DOHH2 (cell line): ENCODE results near the gene RSPO1.
A peak's percentile ranks its signal among the peaks of the same experiment; 100 is the strongest.

Source experiments
- H3F3A ChIP-seq: fragments of 200-600 bp; sonication (generic), shearing (Covaris generic); 2 replicates; pipeline ENCODE4 v1.6.0; 2016; ENCODE audit warnings: antibody characterized with exemption, mild to moderate bottlenecking; ENCODE audit not compliant: control insufficient read depth, insufficient read depth
- H3K27ac ChIP-seq: fragments of 200-600 bp; sonication (generic); 2 replicates; pipeline ENCODE4 v1.5.1; 2014; ENCODE audit warnings: low read depth, mild to moderate bottlenecking, low read length, moderate library complexity
- H3K27me3 ChIP-seq: fragments of 200-600 bp; sonication (generic); 2 replicates; pipeline ENCODE4 v1.6.1; 2014; ENCODE audit warnings: mild to moderate bottlenecking, low read length, mixed read lengths; ENCODE audit not compliant: control insufficient read depth
- H3K36me3 ChIP-seq: fragments of 200-600 bp; sonication (generic); 2 replicates; pipeline ENCODE4 v1.6.1; 2014; ENCODE audit warnings: mild to moderate bottlenecking, low read length, moderate library complexity, mixed read lengths; ENCODE audit not compliant: control insufficient read depth
- H3K4me1 ChIP-seq: fragments of 200-600 bp; sonication (generic); 2 replicates; pipeline ENCODE4 v1.6.1; 2014; ENCODE audit warnings: mild to moderate bottlenecking, low read length, mixed read lengths; ENCODE audit not compliant: control insufficient read depth
- H3K4me2 ChIP-seq: fragments of 200-600 bp; sonication (generic); 2 replicates; pipeline ENCODE4 v1.6.0; 2014; ENCODE audit warnings: mild to moderate bottlenecking, low read length, moderate library complexity
- H3K4me3 ChIP-seq: fragments of 200-600 bp; sonication (generic); 2 replicates; pipeline ENCODE4 v1.5.1; 2014; ENCODE audit warnings: mild to moderate bottlenecking, low read length, mixed read lengths
- H3K79me2 ChIP-seq: fragments of 200-600 bp; sonication (generic); 2 replicates; pipeline ENCODE4 v1.6.1; 2014; ENCODE audit warnings: mild to moderate bottlenecking, low read length, mixed read lengths; ENCODE audit not compliant: control insufficient read depth
- H3K9me2 ChIP-seq: fragments of 200-600 bp; sonication (generic); replicated peaks from 2 replicates; pipeline ENCODE4 v1.6.1; 2014; ENCODE audit warnings: mild to moderate bottlenecking, low read length, mixed read lengths; ENCODE audit not compliant: control insufficient read depth
- H3K9me3 ChIP-seq: fragments of 200-600 bp; sonication (generic); 2 replicates; pipeline ENCODE4 v1.6.1; 2014; ENCODE audit warnings: antibody characterized with exemption, low read length, mixed read lengths; ENCODE audit not compliant: control insufficient read depth, insufficient read depth
- H4K20me1 ChIP-seq: fragments of 200-600 bp; sonication (generic); 2 replicates; pipeline ENCODE4 v1.6.0; 2014; ENCODE audit warnings: low read depth, mild to moderate bottlenecking, antibody characterized with exemption, low read length, moderate library complexity; ENCODE audit not compliant: control insufficient read depth, insufficient read depth
- EZH2phosphoT487 ChIP-seq: fragments of 200-600 bp; sonication (generic); IDR thresholded peaks from 2 replicates; pipeline ENCODE4 v1.6.1; 2017; ENCODE audit warnings: borderline replicate concordance, mild to moderate bottlenecking, antibody characterized with exemption, low read length, moderate library complexity, mixed read lengths
- TF ChIP-seq, protein P1 (sequence below): fragments of 200-600 bp; sonication (generic); IDR thresholded peaks from one replicate; pipeline ENCODE4 v1.5.1; 2014; ENCODE audit warnings: antibody characterized with exemption, mild to moderate bottlenecking, low read depth, low read length; ENCODE audit not compliant: poor library complexity, severe bottlenecking

The RSPO1 gene

DNA sequence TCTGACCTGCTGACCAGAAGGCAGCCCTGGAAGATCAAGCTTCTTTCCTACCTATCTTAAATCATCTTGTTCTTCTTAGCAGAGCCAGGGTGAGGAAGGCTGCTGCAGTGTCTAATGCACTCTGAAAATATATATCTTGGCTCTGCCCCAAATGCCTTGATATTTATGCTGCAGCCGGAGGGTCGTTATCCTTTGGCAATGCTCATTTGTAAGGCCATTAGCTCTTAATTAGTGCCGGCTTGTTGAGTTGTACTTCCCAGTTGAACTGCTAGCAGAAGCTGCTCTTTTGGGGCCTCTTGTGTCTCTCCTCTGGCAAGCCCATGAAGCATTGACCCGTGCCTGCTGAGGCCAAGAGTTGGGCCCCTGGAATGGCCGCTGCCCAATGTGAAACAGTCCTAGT, 34.8 kb downstream of the RSPO1 start:
- Histone ChIP-seq H3K9me2 (no peaks in the 10 kb centered on the region), H3K36me3 (no peaks in the 10 kb centered on the region), H3F3A (no peaks in the 10 kb centered on the region), H3K27me3 (peaks cover 22% of the 10 kb centered on the region), H3K27ac (no peak overlapping the region), H3K4me3 (no peak overlapping the region), H3K9me3 (no peaks in the 10 kb centered on the region), H3K4me1 (peaks cover 5% of the 10 kb centered on the region), H3K4me2 (no peak overlapping the region), H4K20me1 (no peaks in the 10 kb centered on the region), H3K79me2 (peaks cover 8% of the 10 kb centered on the region)
- no peak for TF ChIP-seq EZH2phosphoT487
- TF ChIP-seq, protein P1, sequence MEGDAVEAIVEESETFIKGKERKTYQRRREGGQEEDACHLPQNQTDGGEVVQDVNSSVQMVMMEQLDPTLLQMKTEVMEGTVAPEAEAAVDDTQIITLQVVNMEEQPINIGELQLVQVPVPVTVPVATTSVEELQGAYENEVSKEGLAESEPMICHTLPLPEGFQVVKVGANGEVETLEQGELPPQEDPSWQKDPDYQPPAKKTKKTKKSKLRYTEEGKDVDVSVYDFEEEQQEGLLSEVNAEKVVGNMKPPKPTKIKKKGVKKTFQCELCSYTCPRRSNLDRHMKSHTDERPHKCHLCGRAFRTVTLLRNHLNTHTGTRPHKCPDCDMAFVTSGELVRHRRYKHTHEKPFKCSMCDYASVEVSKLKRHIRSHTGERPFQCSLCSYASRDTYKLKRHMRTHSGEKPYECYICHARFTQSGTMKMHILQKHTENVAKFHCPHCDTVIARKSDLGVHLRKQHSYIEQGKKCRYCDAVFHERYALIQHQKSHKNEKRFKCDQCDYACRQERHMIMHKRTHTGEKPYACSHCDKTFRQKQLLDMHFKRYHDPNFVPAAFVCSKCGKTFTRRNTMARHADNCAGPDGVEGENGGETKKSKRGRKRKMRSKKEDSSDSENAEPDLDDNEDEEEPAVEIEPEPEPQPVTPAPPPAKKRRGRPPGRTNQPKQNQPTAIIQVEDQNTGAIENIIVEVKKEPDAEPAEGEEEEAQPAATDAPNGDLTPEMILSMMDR = no peak

DNA sequence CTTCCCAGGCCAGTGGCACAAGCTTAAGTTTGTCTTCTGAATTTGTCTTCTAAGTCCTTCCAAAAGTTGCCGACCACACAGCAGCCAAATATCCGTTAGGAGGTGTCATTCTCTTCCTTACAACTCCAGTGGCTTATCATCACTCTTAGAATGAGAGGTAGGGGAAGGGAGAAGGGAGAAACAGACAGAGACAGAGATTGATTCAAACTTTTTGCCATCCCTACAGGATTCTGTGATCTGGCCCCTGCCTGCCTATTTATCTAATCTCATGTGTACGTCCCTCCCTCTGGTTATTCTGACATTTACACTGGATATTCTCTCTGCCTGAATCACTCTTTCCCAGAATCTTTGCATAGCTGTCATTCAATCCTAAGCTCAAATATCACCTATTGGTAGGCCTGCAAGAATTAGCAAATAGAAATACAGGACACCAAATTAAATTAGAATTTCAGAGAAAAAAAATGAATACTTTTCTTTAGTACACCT, 38.5 kb downstream of the RSPO1 start:
- Histone ChIP-seq H3K4me2 (peak overlapping the region; percentile 67), H4K20me1 (0 out of 2 replicates have a peak, but pooled peaks cover 10% of the 10 kb centered on the region), H3K79me2 (peaks cover 42% of the 10 kb centered on the region), H3K4me1 (peaks cover 18% of the 10 kb centered on the region), H3K9me2 (no peaks in the 10 kb centered on the region), H3K27ac (no peak overlapping the region), H3K4me3 (peak overlapping the region; percentile 92), H3K9me3 (no peaks in the 10 kb centered on the region), H3K36me3 (peaks cover 28% of the 10 kb centered on the region), H3F3A (no peaks in the 10 kb centered on the region), H3K27me3 (peaks cover 8% of the 10 kb centered on the region)
- TF ChIP-seq EZH2phosphoT487 = no peak
- TF ChIP-seq, protein P1 = no peak

DNA sequence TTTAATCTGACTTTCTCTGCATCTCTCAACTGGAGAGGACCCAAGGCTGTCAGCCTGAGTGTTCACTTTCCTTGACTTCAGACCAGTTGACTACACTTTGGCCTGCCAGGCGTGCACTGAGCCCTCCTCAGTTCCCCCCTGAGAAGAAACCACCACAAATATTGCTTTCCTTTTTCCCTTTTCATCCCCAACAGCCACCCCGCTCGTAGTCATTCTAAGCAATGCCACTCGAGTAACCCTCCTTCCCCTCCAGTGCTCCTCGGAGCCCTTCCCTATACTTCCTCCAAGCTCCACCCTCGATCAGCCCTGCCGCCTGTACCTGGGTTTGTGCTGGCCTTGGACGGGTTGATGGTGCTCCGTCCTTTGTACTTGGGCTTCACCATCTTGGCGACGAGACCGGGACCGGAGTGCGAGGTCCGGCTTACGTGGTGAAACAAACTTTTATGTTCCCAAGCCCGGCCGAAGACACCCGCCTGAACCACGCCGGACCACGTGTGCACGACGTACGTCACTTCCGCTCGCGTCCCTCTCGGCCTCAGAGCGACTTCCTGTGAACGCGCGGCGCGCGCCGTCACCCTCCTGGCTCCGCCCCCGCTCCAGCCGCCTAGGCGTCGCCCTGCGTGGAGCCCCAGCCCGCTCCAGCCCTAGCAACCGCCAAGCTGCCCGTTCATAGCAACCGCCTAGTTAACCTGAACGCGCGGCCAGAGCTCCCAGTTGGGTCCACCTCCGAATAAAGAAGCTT, 39.1 kb downstream of the RSPO1 start, which contains the start of gene GNL2:
Gene GNL2 (minus strand): TSS at position 498 of the 742 bp plus-strand sequence. CDS start 115 bp downstream, at position 383.
- H3K9me2 ChIP-seq = no peaks in the 10 kb centered on the region
- H3K36me3 ChIP-seq = peaks cover 34% of the 10 kb centered on the region
- peaks cover 4% of the 10 kb centered on the region for H3K27me3 ChIP-seq
- H3K4me2 ChIP-seq = peak within 1 kb of the TSS; percentile 67
- H3K9me3 ChIP-seq = no peaks in the 10 kb centered on the region
- peaks cover 48% of the 10 kb centered on the region for H3K79me2 ChIP-seq
- H3F3A ChIP-seq = no peaks in the 10 kb centered on the region
- no peak for TF ChIP-seq EZH2phosphoT487
- TF ChIP-seq, protein P1 = no peak
- H3K27ac ChIP-seq = peak within 1 kb of the TSS; percentile 47; the same call in 1 of the 2 replicates
- H3K4me1 ChIP-seq = peaks cover 18% of the 10 kb centered on the region
- peak within 1 kb of the TSS; percentile 92 for H3K4me3 ChIP-seq
- 0 out of 2 replicates have a peak, but pooled peaks cover 10% of the 10 kb centered on the region for H4K20me1 ChIP-seq
